ENCODE measurements around the gene OR8G1.

The OR8G1 gene

GRCh38 chr11:124302347-124303125, 61.6 kb downstream of the OR8G1 start:
- H3K4me3 ChIP-seq (ENCODE audit: low read depth, low read length): no peak overlapping the region
- no peak for TF ChIP-seq CTCF (conservative IDR thresholded peaks at IDR 0.05; ENCODE audit: low read depth, low read length)
- DNase-seq (ENCODE audit: low read depth): peak; percentile 41

Measured in choroid plexus epithelial cell (primary cell).